Endothelial cell of umbilical vein (primary cell): Measurements from ENCODE around the gene RTN4IP1.

Source experiments
- CTCF ChIP-seq, 2 donors: IDR thresholded peaks; 1 replicate in 1 of 2; 2 replicates in 1 of 2; pipeline ENCODE4 v1.5.1; 2011; ENCODE audit warnings: low read length in 2 of 2, mild to moderate bottlenecking in 2 of 2, moderate library complexity in 2 of 2, control low read depth in 1 of 2, inconsistent platforms in 1 of 2, low read depth in 1 of 2; ENCODE audit not compliant: insufficient read depth in 1 of 2; ENCODE audit errors: extremely low read depth in 1 of 2
- EZH2 ChIP-seq: IDR thresholded peaks from 2 replicates; pipeline ENCODE4 v1.6.1; 2012; ENCODE audit warnings: borderline replicate concordance, low read depth, mild to moderate bottlenecking, moderate library complexity, low read length, inconsistent platforms; ENCODE audit not compliant: severe bottlenecking
- FOS ChIP-seq: IDR thresholded peaks from 2 replicates; pipeline ENCODE4 v1.6.1; 2011; ENCODE audit warnings: mild to moderate bottlenecking, low read length, moderate library complexity, borderline replicate concordance; ENCODE audit not compliant: insufficient read depth
- GATA2 ChIP-seq: IDR thresholded peaks from 2 replicates; pipeline ENCODE4 v1.7.0; 2011; ENCODE audit warnings: low read depth, mild to moderate bottlenecking, moderate library complexity, mixed read lengths, low read length; ENCODE audit not compliant: insufficient read length, insufficient read depth
- JUN ChIP-seq: IDR thresholded peaks from 2 replicates; pipeline ENCODE4 v1.6.1; 2011; ENCODE audit warnings: borderline replicate concordance, low read depth; ENCODE audit not compliant: insufficient read length, insufficient read depth
- MYC ChIP-seq: IDR thresholded peaks from one replicate; pipeline ENCODE4 v1.6.1; 2011; ENCODE audit warnings: mild to moderate bottlenecking, low read depth, low read length
- POLR2A ChIP-seq: IDR thresholded peaks from 2 replicates; pipeline ENCODE4 v1.6.1; 2012; ENCODE audit warnings: low read depth, mild to moderate bottlenecking, control low read depth, low read length
- POLR2AphosphoS5 ChIP-seq: IDR thresholded peaks from 2 replicates; pipeline ENCODE4 v1.6.1; 2012; ENCODE audit warnings: low read depth, mild to moderate bottlenecking, control low read depth, low read length, moderate library complexity; ENCODE audit not compliant: insufficient read depth
- TF ChIP-seq, protein P1 (sequence below): IDR thresholded peaks from 2 replicates; pipeline ENCODE4 v1.6.1; 2011; ENCODE audit not compliant: insufficient read depth, insufficient read length

DNA sequence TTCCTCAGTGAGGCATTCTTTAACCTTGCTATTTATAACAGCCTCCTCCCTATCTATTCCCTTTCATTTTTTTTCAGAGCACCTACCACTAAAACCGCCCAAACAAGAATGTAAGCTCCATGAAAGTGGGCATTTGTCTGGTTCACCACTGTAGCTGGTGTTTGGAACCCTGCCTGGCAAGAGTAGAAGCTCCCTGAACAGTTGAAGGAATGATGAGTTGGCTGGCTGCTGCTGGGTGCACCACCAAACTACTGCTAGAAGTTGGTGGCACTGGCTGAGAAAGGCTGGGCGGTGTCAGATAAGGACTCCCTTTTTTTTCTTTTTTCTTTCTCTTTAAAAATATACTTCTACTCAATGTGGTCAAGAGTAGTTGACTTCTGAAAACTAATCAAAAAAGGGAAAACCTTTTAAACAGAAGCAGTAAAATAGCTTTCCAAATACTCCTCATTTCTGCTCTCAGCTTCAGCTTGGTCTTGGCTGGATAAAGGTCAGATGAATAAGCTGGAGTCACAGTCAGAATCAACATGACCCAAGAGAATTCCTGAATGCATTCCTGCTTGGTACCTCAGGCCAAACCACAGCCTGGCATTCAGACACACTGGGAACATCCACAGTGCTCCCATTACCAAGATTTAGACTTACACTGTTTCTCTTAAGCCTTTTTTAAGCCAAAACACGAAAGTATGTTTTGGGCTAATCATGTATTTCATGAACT lies 38.0 kb downstream of the RTN4IP1 start:
- TF ChIP-seq POLR2A (no peak), MYC (no peak), CTCF (IDR thresholded peaks at IDR 0.05; ENCODE audit: extremely low read depth in 1 of 2, insufficient read depth in 1 of 2, low read depth in 1 of 2, low read length in 2 of 2) (no peak), POLR2AphosphoS5 (no peak), EZH2 (no peak), JUN (no peak), FOS (no peak), GATA2 (no peak)
- TF ChIP-seq, protein P1, sequence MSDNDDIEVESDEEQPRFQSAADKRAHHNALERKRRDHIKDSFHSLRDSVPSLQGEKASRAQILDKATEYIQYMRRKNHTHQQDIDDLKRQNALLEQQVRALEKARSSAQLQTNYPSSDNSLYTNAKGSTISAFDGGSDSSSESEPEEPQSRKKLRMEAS, result no peak
